M059J (cell line): ENCODE results near the gene PTPRN2. TPM values are rescaled to one million over a fixed set of nuclear protein-coding genes. Genes with fewer than 3 reads are reported as not detected.
"Not testable (repeated sequence)": the region's sequence is repeated elsewhere in the genome, so short reads cannot be mapped to it uniquely, and the experiment has no call there.

Experiments
- DNase-seq: peaks from one replicate; pipeline ENCODE4 v3.0.0-alpha.2; 2012; ENCODE audit warnings: low read depth
- total RNA-seq: library from RNA; depleted of rRNA; stranded (reverse); fragments of >200 nt; shearing (Covaris generic); gene quantifications from 2 replicates; pipeline ENCODE4 v1.2.3, GENCODE V29; 2014

PTPRN2 gene
- total RNA-seq, 1 experiment from 2014 or later, result 2.3 TPM

GRCh38 chr7:158237672-158238335 lies 349.8 kb downstream of the PTPRN2 start:
- DNase-seq, result no peak

GRCh38 chr7:158236400-158236799 lies 351.2 kb downstream of the PTPRN2 start:
- DNase-seq, result no peak

DNA sequence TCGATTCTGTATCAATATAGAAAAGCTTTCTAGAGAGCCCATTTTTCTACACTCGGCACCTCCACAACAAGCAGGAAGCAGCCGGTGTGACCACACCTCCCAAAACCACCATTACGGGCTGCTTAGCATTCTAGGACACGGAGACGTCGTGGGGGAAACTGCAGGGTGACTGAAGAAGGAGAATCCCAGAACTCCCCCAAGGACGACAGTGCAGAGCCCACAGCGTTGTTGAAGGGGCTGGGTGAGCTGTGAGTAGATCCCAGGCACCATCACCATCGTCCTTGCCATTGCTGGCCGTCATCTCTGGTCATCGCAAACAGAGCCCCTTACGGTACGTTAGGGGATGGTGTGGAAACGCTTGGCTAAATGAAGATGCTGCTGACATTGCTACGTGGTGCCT lies 351.8 kb downstream of the PTPRN2 start:
- no peak for DNase-seq

- DNase-seq, result no peak
Measured at GRCh38 chr7:158229945-158230344, 357.7 kb downstream of the PTPRN2 start.

DNA sequence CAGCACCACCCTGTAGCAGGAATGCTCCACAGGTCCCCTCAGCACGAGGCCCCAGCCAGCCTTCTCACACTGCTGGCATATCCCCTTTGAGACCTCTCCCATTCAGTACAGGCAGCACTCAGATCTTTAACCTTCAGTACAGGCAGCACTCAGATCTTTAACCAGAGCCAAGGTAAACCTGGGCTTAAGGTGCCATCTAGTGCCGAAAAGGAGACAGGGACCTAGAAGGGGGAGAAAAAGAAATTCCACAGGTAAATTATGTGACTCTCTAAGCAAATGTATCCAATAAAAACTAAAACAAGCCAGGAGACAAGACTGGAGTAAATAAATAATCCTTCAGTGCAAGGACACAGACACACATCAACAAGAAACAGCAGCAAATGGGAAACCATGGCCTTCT lies 358.6 kb downstream of the PTPRN2 start:
- DNase-seq, result no peak

GRCh38 chr7:158228131-158228530 lies 359.5 kb downstream of the PTPRN2 start:
- no peak for DNase-seq

GRCh38 chr7:158227258-158227984 lies 360.2 kb downstream of the PTPRN2 start:
- DNase-seq, result no peak

- DNase-seq, result no peak
Measured at GRCh38 chr7:158216198-158216597, 371.4 kb downstream of the PTPRN2 start.

GRCh38 chr7:158209435-158209834 lies 378.2 kb downstream of the PTPRN2 start:
- DNase-seq, result no peak

DNA sequence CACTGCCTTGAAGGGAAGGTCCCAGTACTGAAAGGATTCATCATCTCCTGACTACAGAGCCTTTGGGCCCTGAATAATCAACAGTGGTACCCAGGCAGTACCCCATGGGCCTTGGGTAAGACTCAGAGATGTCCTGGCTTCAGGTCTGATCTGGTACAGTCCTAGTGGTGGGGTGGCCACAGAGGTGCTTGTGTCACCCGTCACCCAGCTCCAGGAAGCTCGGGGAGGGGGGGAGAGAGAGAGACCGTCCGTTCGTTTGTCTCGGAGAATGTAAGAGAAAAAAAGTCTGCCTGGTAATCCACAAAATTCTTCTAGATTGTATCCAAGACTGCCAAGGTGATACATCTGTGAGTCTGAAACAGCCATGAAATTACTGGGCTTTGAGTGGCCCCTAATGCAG lies 381.3 kb downstream of the PTPRN2 start:
- DNase-seq, result no peak

- no peak for DNase-seq
Measured at GRCh38 chr7:158204453-158204852, 383.2 kb downstream of the PTPRN2 start.

DNA sequence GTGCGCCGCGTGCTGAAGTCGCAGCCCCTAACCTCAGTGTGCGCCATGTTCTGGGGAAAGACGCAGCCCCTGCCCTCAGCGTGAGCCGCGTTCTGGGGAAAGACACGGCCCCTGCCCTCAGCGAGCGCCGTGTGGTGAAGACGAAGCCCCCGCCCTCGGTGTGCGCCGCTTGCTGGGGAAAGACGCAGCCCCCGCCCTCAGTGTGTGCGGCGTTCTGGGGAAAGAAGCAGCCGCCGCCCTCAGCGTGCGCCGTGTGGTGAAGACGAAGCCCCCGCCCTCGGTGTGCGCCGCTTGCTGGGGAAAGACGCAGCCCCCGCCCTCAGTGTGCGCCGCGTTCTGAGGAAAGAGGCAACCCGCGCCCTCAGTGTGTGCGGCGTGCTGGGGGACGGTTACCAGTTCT lies 383.7 kb downstream of the PTPRN2 start:
- not testable (repeated sequence) for DNase-seq

- no peak for DNase-seq
Measured at GRCh38 chr7:158194365-158194900, 393.2 kb downstream of the PTPRN2 start.

- DNase-seq, result no peak
Measured at GRCh38 chr7:158193446-158193845, 394.2 kb downstream of the PTPRN2 start.

GRCh38 chr7:158192956-158193355 lies 394.7 kb downstream of the PTPRN2 start:
- DNase-seq, result no peak

DNA sequence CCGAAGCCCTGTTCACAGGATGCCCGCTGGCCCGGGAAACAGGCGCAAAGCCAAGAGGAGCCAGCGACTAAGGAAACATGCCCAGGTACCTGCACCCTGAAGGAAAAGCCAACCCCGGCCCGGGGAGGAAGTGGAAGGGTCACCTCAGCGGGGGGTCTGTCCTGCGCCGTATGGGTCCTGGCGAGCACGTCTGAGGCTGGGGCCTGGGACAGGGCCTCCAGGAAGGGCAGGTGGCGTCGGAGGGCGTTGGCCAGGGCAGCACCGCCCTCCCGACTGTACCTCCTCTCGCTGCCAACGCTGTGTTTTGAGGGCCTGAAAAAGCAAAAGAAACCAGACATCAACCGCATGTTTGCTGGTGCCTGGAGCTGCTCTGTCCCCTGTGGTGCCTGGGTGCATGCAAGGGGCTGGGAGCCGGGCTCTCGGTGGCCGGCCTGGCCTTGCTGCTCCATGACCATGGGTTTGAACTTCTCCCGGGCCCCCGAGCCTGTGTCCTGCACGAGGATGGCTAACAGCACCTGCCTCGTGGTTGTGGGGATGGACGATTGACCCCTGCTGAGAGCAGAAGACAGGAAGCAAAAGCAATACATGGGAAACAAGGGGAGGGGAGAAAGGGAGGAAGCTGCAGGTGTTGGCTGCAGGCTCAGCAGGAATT lies 395.3 kb downstream of the PTPRN2 start:
- no peak for DNase-seq

DNA sequence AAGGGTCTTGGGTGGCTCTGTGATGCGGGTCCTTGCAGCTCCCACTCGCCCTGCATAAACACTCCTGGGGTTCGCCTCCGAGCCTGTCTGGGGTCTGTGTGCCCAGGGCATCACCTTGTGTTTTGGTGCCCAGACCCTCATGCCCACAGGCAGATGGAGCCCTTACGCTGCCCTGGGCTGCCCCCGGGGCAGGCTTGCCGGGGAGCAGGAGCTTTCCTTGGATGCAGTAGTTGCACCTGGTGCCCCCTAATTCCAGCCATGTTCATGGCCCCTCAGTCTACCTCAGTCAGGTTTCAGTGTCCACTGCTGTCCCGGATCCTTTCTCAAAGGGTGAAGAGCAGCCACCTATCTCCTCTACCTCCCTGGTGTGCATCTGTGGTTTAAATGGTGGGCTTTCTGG lies 396.0 kb downstream of the PTPRN2 start:
- DNase-seq, result no peak

GRCh38 chr7:158190756-158191155 lies 396.9 kb downstream of the PTPRN2 start:
- no peak for DNase-seq

GRCh38 chr7:158188676-158189075 lies 398.9 kb downstream of the PTPRN2 start:
- DNase-seq, result no peak

GRCh38 chr7:158187694-158187994 lies 400.0 kb downstream of the PTPRN2 start:
- no peak for DNase-seq

DNA sequence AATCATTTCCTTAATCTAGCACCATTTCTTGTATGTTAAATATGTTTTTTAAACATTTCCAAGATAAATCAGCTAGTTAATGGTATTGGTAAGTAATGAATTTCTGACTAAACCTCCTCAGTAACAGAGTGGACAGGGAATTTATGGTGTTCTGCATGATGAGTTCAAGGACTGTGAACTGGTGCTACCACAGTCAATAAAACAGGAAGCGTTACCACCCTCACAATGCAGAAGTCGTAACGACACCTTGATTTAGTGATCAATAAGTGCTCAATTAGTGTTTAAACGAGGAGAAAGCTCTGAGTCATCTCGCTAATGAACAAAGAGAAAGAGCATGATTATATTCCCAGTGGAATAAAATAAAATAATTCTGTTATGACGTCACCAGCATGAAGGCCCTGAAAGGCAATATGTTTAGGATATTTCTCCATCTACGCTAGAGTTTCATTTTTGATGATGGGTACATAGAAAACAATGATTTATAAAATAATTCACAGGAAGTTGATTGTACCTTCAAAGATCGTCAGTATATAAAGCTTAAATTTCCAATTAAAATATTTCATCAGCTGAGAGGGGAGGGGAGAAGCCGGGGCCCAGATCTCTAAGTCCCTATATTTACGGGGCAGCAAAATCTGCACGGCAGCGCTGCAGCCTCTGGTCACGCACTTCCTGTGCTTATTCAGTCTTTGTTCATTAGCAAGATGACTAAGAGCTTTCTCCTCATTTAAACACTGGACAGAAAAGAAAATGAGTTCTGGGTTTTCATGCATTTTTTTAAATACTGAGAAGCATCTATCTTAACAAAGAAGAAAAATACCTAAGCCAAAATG lies 400.5 kb downstream of the PTPRN2 start:
- DNase-seq, result no peak

GRCh38 chr7:158186406-158186805 lies 401.2 kb downstream of the PTPRN2 start:
- no peak for DNase-seq
